Brain microvascular endothelial cell (primary cell): Measurements from ENCODE around the gene BTN2A1.
A peak's percentile ranks its signal among the peaks of the same experiment; 100 is the strongest.
"Not testable (repeated sequence)": the region's sequence is repeated elsewhere in the genome, so short reads cannot be mapped to it uniquely, and the experiment has no call there.

ENCODE experiments used
- DNase-seq: peaks from one replicate; pipeline ENCODE4 v3.0.0-alpha.2; 2020
- H3K27ac ChIP-seq: fragments of 250-450 bp; sonication (Bioruptor Pico); 2 replicates; pipeline ENCODE4 v1.5.1; 2020; ENCODE audit warnings: mild to moderate bottlenecking, moderate library complexity
- H3K27me3 ChIP-seq: fragments of 250-450 bp; sonication (Bioruptor Pico); replicated peaks from 2 replicates; pipeline ENCODE4 v1.5.1; 2020; ENCODE audit warnings: mild to moderate bottlenecking
- H3K36me3 ChIP-seq: fragments of 250-450 bp; sonication (Bioruptor Pico); replicated peaks from 2 replicates; pipeline ENCODE4 v1.5.1; 2020; ENCODE audit warnings: mild to moderate bottlenecking
- H3K4me3 ChIP-seq: 2 replicates; pipeline ENCODE4 v1.5.1; 2011; ENCODE audit warnings: low read depth, mild to moderate bottlenecking, control low read depth, low read length, moderate library complexity
- in situ Hi-C: cut with HindIII; loops from 2 replicates; pipeline ENCODE4 v1.10.0; 2017; ENCODE audit warnings: low sequenced_read_pairs, low pct_ligation_motif_present
- TF ChIP-seq, protein P1 (sequence below): IDR thresholded peaks from 2 replicates; pipeline ENCODE4 v1.5.1; 2011; ENCODE audit warnings: low read depth, mild to moderate bottlenecking, moderate library complexity, low read length, control low read depth, inconsistent platforms; ENCODE audit errors: missing control alignments

Gene BTN2A1

GRCh38 chr6:26502165-26502564 lies 44.4 kb downstream of the BTN2A1 start:
- H3K36me3 ChIP-seq = no peaks in the 10 kb centered on the region
- peaks cover 19% of the 10 kb centered on the region for H3K27me3 ChIP-seq
- H3K4me3 ChIP-seq = no peak overlapping the region
- TF ChIP-seq, protein P1, sequence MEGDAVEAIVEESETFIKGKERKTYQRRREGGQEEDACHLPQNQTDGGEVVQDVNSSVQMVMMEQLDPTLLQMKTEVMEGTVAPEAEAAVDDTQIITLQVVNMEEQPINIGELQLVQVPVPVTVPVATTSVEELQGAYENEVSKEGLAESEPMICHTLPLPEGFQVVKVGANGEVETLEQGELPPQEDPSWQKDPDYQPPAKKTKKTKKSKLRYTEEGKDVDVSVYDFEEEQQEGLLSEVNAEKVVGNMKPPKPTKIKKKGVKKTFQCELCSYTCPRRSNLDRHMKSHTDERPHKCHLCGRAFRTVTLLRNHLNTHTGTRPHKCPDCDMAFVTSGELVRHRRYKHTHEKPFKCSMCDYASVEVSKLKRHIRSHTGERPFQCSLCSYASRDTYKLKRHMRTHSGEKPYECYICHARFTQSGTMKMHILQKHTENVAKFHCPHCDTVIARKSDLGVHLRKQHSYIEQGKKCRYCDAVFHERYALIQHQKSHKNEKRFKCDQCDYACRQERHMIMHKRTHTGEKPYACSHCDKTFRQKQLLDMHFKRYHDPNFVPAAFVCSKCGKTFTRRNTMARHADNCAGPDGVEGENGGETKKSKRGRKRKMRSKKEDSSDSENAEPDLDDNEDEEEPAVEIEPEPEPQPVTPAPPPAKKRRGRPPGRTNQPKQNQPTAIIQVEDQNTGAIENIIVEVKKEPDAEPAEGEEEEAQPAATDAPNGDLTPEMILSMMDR = no peak
- no peak for DNase-seq
- in situ Hi-C loops = no loop called here
- no peak overlapping the region for H3K27ac ChIP-seq

DNA sequence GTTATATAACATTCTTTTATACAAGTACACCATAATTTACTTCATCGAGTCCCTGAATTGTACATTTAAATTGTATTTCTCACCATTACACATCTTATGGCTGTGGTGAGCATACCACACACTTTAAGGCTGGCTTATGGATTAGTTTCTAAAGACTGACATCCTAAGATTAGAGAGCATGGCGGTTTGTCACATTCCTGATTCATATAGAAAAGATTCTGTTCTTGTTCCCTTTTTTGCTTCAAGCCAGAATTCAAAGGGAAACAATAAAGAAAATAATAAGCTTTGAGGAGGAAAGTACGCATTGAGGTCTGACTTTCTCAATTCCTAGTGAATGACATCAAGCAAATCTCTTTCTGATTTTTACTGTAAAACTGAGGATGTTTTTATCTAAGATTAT lies 44.9 kb downstream of the BTN2A1 start:
- no peak for DNase-seq
- H3K27me3 ChIP-seq = peaks cover 19% of the 10 kb centered on the region
- in situ Hi-C loops = no loop called here

GRCh38 chr6:26507658-26508057 lies 49.9 kb downstream of the BTN2A1 start:
- DNase-seq = no peak
- in situ Hi-C loops = no loop called here
- Histone ChIP-seq H3K27ac (no peak overlapping the region), H3K27me3 (peaks cover 2% of the 10 kb centered on the region), H3K4me3 (no peak overlapping the region), H3K36me3 (no peaks in the 10 kb centered on the region)
- TF ChIP-seq, protein P1 = no peak

More for the DNA sequence above, 44.9 kb downstream of the BTN2A1 start:
- Histone ChIP-seq H3K36me3 (no peaks in the 10 kb centered on the region), H3K4me3 (no peak overlapping the region), H3K27ac (no peak overlapping the region)
- TF ChIP-seq, protein P1 = no peak

DNA sequence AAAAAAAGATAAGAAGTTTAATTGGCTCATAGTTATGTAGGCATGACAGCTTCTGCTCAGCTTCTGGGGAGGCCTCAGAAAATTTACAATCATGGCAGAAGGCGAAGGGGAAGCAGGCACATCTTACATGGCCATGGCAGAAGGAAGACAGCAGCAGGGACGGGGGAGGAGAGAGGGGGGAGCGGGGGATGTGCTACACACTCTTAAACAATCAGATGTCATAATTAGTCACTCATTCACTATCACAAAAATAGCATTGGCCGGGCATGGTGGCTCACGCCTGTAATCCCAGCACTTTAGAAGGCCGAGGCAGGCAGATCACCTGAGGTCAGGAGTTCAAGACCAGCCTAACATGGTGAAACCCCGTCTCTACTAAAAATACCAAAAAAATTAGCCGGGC lies 53.3 kb downstream of the BTN2A1 start:
- H3K4me3 ChIP-seq, H3K27me3 ChIP-seq, H3K27ac ChIP-seq, H3K36me3 ChIP-seq, in situ Hi-C loops: not testable (repeated sequence)
- peak; percentile 8 for DNase-seq

DNA sequence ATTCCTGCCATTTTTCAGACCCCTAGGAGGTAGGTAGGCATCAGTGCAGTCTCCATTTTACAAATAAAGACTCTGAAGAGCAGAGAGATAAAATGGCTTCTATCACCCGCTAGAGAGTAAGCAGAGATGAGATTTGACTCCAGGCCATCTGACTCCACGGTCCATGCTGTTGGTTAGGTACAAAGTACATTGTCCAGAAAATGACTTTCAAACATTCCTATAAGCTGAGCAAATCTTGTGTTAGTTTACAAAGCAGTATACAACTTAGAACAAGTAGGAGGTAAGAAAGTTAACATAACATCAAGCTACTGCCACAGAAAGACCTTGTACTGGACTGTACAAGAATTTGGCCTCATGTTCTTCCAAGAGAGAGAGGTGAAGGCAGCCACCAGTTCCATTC lies 57.2 kb downstream of the BTN2A1 start:
- H3K36me3 ChIP-seq = no peaks in the 10 kb centered on the region

DNA sequence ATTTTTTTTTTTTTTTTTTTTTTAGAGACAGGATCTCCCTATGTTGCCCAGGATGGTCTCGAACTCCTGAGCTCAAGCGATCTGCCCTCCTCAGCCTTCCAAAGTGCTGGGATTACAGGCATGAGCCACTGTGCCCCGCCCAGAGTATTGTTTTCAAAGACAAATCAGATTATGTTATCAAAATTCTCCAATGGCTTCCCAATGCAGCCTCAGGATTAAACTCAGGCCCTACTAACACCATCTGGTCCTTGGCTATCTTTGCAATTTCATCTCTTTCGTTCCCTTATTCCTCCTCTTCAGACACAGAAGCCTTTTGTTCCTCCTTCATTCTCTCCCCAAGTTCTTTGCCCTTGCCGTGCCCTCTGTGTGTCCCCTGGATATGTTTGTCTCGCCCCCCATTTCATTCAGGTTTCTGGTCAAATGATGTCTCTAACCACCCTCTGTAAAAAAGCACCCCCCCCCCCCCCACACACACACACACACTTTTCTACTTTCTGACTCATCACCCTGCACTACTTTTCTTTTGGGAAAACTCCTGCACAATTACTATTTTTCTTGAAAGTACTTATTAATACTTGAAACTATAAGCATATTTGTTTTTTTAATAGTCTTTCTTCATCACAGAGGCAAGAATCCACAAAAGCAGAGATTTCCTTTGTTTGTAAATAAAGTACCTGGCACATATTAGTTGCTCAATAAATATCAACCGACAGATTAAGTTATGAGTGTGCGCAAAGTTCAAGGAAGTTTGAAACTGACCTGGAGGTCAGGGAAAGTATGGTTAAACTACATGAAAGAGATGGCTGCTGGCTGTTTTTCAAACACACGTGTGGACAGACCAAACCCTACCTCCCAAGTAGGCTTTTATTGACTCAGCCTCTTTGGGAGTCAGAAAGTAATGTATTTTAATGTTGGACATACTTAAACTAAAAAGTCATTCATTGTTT lies 59.0 kb downstream of the BTN2A1 start:
- no peak overlapping the region for H3K4me3 ChIP-seq
- H3K27me3 ChIP-seq = no peaks in the 10 kb centered on the region

More for the DNA sequence above, 57.2 kb downstream of the BTN2A1 start:
- in situ Hi-C loops = no loop called here
- no peak for DNase-seq
- H3K4me3 ChIP-seq = no peak overlapping the region
- no peak overlapping the region for H3K27ac ChIP-seq
- TF ChIP-seq, protein P1 = no peak
- no peaks in the 10 kb centered on the region for H3K27me3 ChIP-seq

More for the DNA sequence above, 59.0 kb downstream of the BTN2A1 start:
- no peak overlapping the region for H3K27ac ChIP-seq
- H3K36me3 ChIP-seq = no peaks in the 10 kb centered on the region
- DNase-seq = no peak
- TF ChIP-seq, protein P1 = no peak
- in situ Hi-C loops = no loop called here
